ENCODE measurements around the gene NDUFA8. TPM values are rescaled to one million over a fixed set of nuclear protein-coding genes. Genes with fewer than 3 reads are reported as not detected.

The NDUFA8 gene
- total and polyA plus RNA-seq, 10 of the 15 experiments (the other 5 are each of a cell fraction or from before 2014, with no cell fraction given): 44.9 to 159 (median 90.8) TPM

DNA sequence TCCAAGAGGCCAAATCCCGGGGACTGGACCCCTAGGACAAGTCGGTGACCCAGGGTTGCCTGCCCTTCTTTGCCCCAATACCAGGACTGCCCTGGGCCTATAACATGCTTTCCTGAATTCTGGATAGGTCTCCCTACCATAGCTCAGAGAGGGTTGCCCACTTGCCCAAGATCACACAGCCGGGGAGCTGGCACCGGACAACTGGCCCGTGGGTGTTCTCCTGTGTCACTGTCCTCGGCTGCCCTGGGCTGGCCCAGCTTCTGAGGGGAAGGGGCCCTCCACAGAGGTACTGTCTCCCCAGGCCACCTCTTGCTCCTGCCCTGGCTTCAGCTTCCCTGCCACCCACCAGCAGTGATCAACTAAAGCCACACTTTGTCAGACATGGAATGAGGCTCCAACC lies 37.6 kb downstream of the NDUFA8 start:
- no peaks in the 10 kb centered on the region; the same call in 1 of the 2 replicates for H4K20me1 ChIP-seq (ENCODE audit: control insufficient read depth, insufficient read depth)
- DNase-seq (ENCODE audit: low read depth, low spot score): no peak
- TF ChIP-seq ZSCAN29 (IDR thresholded peaks at IDR 0.05): no peak
- no peak for TF ChIP-seq TCF7 (IDR thresholded peaks at IDR 0.05; ENCODE audit: borderline replicate concordance)
- no peak for TF ChIP-seq BCL3 (IDR thresholded peaks at IDR 0.05; ENCODE audit: borderline replicate concordance, insufficient read depth, low read depth, low read length, poor library complexity, severe bottlenecking)
- TF ChIP-seq BCL11A (IDR thresholded peaks at IDR 0.05; ENCODE audit: low read depth, low read length): no peak
- TF ChIP-seq TAF1 (IDR thresholded peaks at IDR 0.05; ENCODE audit: borderline replicate concordance, low read depth, low read length): no peak
- no TSS peak for BruUV-seq (replicated peaks)
- no peaks in the 10 kb centered on the region; the same call in 1 of the 3 replicates for H3K9me3 ChIP-seq (replicated peaks; ENCODE audit: control insufficient read depth, insufficient read depth, low read length)
- H3K36me3 ChIP-seq (ENCODE audit: control insufficient read depth in 2 of 2, insufficient read depth in 2 of 2, low read length in 1 of 2): no peaks in the 10 kb centered on the region
- no peak overlapping the region for H3K9ac ChIP-seq (ENCODE audit: control insufficient read depth, insufficient read depth, low read length)
- intact Hi-C loops (cut with micrococcal nuclease; ENCODE audit: unreplicated experiment): loop anchor here (10.0 kb wide), 1 partner anchor 577 kb away; no protein-coding TSS in a partner anchor
- H3K79me2 ChIP-seq (ENCODE audit: control insufficient read depth, insufficient read depth, low read length): no peaks in the 10 kb centered on the region
- H3K4me3 ChIP-seq: no peak overlapping the region
- H3K27me3 ChIP-seq (replicated peaks in 1 of 2; ENCODE audit: control insufficient read depth in 2 of 2, insufficient read depth in 2 of 2, low read length in 1 of 2): peaks cover 2 to 9% of the 10 kb centered on the region in 2 experiments; a peak in 2 of 4 replicates
- in situ Hi-C loops (cut with MboI): loop anchor here (5.0 to 10.0 kb wide), 3 partner anchors 230 to 690 kb away; no protein-coding TSS in a partner anchor
- ChIA-PET SMC1A (ENCODE audit: uncharacterized antibody, unreplicated experiment) (interaction anchor here (1.1 to 4.4 kb wide), 3 partner anchors 18 to 233 kb away, joined by 3 to 41 read pairs (median 3); no protein-coding TSS in a partner anchor), POLR2A (no interaction called here), RAD21 (ENCODE audit: unreplicated experiment) (interaction anchor here (1.2 to 7.6 kb wide), 3 partner anchors 24 to 230 kb away, joined by 3 to 76 read pairs (median 3); no protein-coding TSS in a partner anchor), CTCF (interaction anchor here (0.8 to 11.7 kb wide), 13 partner anchors 11 to 687 kb away, joined by 3 to 190 read pairs (median 5); partner anchors contain the start of genes MORN5 and NDUFA8)
- no peak overlapping the region for H3K27ac ChIP-seq (ENCODE audit: control insufficient read depth, insufficient read depth)
- H3K4me2 ChIP-seq (ENCODE audit: control insufficient read depth, insufficient read depth): no peak overlapping the region
- no peak for ATAC-seq
- FAIRE-seq: no peak
- no peak overlapping the region for H2AFZ ChIP-seq (ENCODE audit: control insufficient read depth, low read depth, low read length)
- WGBS (ENCODE audit: insufficient coverage, insufficient replicate concordance, low lambda C conversion rate, missing lambda C conversion rate): 26% methylated on average over 6 of the region's 6 CpGs
- H3K4me1 ChIP-seq (ENCODE audit: control insufficient read depth, insufficient read depth, low read length): no peaks in the 10 kb centered on the region

Data from GM12878 (cell line).